ENCODE measurements around the gene RALB.

The RALB gene

DNA sequence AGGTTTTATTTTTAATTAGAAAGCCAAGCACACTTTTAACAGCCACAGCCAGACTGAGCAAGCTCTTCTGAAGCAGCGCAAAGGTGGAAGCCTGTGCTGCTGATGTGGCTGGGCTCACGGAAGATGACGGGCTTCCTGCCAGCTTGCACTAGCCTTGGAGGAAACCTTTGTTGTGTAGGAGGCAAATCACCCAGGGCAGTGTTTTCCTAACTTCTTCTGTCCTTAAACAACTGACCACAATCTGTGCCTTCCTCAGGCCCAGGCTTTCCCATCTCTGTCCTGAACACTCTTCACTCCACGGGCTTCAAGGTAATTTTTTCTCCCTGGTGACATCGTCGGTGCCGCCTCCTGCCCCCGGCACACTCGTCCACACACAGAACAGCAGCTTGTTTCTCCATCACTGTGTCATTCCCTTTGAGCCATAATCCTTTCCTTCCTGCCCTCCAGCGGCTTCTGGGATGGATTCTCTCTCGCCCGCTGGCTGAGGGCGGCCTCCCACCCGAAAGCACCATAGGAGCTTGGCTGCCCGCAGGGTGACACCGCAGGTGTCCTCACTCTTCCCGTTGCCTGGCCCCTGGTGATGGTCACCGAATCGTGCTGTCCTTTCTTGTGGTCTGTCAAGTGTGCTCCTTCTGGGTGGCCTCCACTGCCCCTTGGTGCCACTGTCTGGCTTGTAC is 62.2 kb downstream of the RALB start:
- H3K27me3 ChIP-seq (ENCODE audit: insufficient read depth, low read length), result no peaks in the 10 kb centered on the region
- no peaks in the 10 kb centered on the region for H3K79me2 ChIP-seq (ENCODE audit: control insufficient read depth, insufficient read depth, low read length, poor library complexity)
- H3K9me3 ChIP-seq (ENCODE audit: insufficient read depth, low read depth, low read length), result no peaks in the 10 kb centered on the region
- no peaks in the 10 kb centered on the region for H3K4me1 ChIP-seq (ENCODE audit: control insufficient read depth in 1 of 2, insufficient read depth in 2 of 2, low read length in 2 of 2)
- H3K14ac ChIP-seq (ENCODE audit: low read length), result no peak overlapping the region
- H4K91ac ChIP-seq (ENCODE audit: low read depth, low read length), result no peak overlapping the region
- H3K4me2 ChIP-seq (ENCODE audit: low read length), result no peak overlapping the region
- WGBS (ENCODE audit: extremely low coverage, insufficient coverage, insufficient read length), result no CpG with 5 or more reads among the region's 19 CpGs
- no peak overlapping the region for H2AFZ ChIP-seq (ENCODE audit: insufficient read depth, low read length, poor library complexity)
- H3K4me3 ChIP-seq (ENCODE audit: low read depth, low read length), result no peak overlapping the region
- H2BK12ac ChIP-seq (ENCODE audit: low read length), result no peak overlapping the region
- no peak overlapping the region for H2BK5ac ChIP-seq (ENCODE audit: low read depth, low read length, poor library complexity)
- no peak overlapping the region for H3K4ac ChIP-seq (ENCODE audit: low read depth, low read length)
- no peaks in the 10 kb centered on the region for H3K79me1 ChIP-seq (ENCODE audit: low read length)
- H3K23ac ChIP-seq (ENCODE audit: low read length), result no peak overlapping the region
- H3K36me3 ChIP-seq (ENCODE audit: control insufficient read depth in 1 of 2, insufficient read depth in 2 of 2, low read length in 2 of 2), result no peaks in the 10 kb centered on the region
- no peak overlapping the region for H3K27ac ChIP-seq (ENCODE audit: low read depth, low read length)
- no peak for DNase-seq
- H3K9ac ChIP-seq (ENCODE audit: low read length), result no peak overlapping the region
- H3K18ac ChIP-seq (ENCODE audit: low read length), result no peak overlapping the region
- H4K12ac ChIP-seq (ENCODE audit: low read depth, low read length), result no peak overlapping the region
- H2BK120ac ChIP-seq (ENCODE audit: insufficient read depth, low read length, poor library complexity), result no peak overlapping the region
- H2AK5ac ChIP-seq (ENCODE audit: low read length), result no peak overlapping the region
- no peak overlapping the region for H4K8ac ChIP-seq (ENCODE audit: low read depth, low read length)

DNA sequence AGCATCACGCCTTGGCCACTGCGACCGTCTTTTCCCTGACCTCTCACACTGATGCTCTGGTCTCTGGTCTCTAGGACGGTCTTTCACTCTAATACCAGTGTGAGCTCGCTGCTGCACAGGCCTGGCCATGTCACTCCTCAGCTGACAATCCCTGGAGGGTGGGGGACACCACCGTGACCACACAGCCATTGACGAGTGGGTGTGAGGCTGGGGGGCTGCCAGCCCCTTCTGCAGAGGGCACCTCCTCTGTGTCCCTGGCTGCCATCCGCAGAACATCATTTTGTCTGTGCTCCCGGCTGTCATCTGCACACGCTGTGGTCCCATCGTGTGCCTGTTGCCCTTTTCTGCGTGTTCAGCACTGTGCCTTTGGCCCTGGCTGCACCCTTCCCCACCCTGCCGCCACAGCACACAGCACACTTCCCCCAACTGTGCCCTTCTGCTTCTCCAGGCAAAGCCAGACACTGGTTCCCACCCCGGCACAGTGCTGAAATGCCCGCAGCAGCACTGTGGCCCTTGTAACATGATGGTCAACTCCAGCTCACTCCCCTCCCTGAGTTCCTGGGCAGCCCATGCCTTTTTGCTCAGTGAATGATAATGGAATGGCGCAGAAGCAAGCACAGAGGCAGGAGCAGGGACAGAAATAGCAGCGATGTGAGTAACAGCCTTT is 62.8 kb downstream of the RALB start:
- Histone ChIP-seq H3K79me2 (ENCODE audit: control insufficient read depth, insufficient read depth, low read length, poor library complexity) (no peaks in the 10 kb centered on the region), H3K18ac (ENCODE audit: low read length) (no peak overlapping the region)

DNA sequence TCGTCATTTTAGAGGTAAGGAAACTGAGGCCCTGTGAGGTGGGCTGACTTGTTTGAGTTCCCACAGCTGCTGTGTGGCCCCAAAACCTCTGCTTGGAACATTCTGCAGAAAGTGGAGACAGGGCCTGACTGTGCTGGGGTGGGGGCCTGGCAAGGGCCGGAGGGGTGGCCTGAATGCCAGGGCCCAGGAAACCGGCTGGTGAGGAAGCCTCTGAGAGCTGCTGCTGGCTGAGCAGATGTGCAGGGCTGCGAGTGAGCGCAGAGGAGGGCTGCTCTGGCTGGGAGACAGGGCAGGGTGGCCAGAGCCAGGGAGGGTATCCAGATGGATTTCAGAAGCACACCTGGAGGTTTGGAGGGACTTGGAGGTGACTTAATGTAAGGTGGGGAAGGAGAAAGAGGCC is 63.4 kb downstream of the RALB start:
- H3K4me1 ChIP-seq (ENCODE audit: control insufficient read depth in 1 of 2, insufficient read depth in 2 of 2, low read length in 2 of 2), result peaks cover 0 to 2% of the 10 kb centered on the region in 2 experiments
- H2BK5ac ChIP-seq (ENCODE audit: low read depth, low read length, poor library complexity), result no peak overlapping the region
- H4K12ac ChIP-seq (ENCODE audit: low read depth, low read length), result no peak overlapping the region
- H3K18ac ChIP-seq (ENCODE audit: low read length), result no peak overlapping the region
- H3K27me3 ChIP-seq (ENCODE audit: insufficient read depth, low read length), result no peaks in the 10 kb centered on the region
- no peak overlapping the region for H4K91ac ChIP-seq (ENCODE audit: low read depth, low read length)
- H2AFZ ChIP-seq (ENCODE audit: insufficient read depth, low read length, poor library complexity), result no peak overlapping the region
- H3K79me1 ChIP-seq (ENCODE audit: low read length), result no peaks in the 10 kb centered on the region
- no peak overlapping the region for H2BK120ac ChIP-seq (ENCODE audit: insufficient read depth, low read length, poor library complexity)
- no peaks in the 10 kb centered on the region for H3K79me2 ChIP-seq (ENCODE audit: control insufficient read depth, insufficient read depth, low read length, poor library complexity)
- H3K23ac ChIP-seq (ENCODE audit: low read length), result no peak overlapping the region
- H3K4me2 ChIP-seq (ENCODE audit: low read length), result no peak overlapping the region
- no CpG with 5 or more reads among the region's 5 CpGs for WGBS (ENCODE audit: extremely low coverage, insufficient coverage, insufficient read length)
- no peaks in the 10 kb centered on the region for H3K9me3 ChIP-seq (ENCODE audit: insufficient read depth, low read depth, low read length)
- no peak overlapping the region for H2BK12ac ChIP-seq (ENCODE audit: low read length)
- no peak overlapping the region for H3K9ac ChIP-seq (ENCODE audit: low read length)
- no peak for DNase-seq
- no peak overlapping the region for H3K4ac ChIP-seq (ENCODE audit: low read depth, low read length)
- H4K8ac ChIP-seq (ENCODE audit: low read depth, low read length), result no peak overlapping the region
- no peaks in the 10 kb centered on the region for H3K36me3 ChIP-seq (ENCODE audit: control insufficient read depth in 1 of 2, insufficient read depth in 2 of 2, low read length in 2 of 2)
- H3K27ac ChIP-seq (ENCODE audit: low read depth, low read length), result no peak overlapping the region
- H3K14ac ChIP-seq (ENCODE audit: low read length), result no peak overlapping the region
- no peak overlapping the region for H2AK5ac ChIP-seq (ENCODE audit: low read length)
- H3K4me3 ChIP-seq (ENCODE audit: low read depth, low read length), result no peak overlapping the region

More for the DNA sequence above, 62.8 kb downstream of the RALB start:
- H3K9me3 ChIP-seq (ENCODE audit: insufficient read depth, low read depth, low read length), result no peaks in the 10 kb centered on the region
- no peak overlapping the region for H3K14ac ChIP-seq (ENCODE audit: low read length)
- no peak for DNase-seq
- no peak overlapping the region for H4K91ac ChIP-seq (ENCODE audit: low read depth, low read length)
- no peak overlapping the region for H3K27ac ChIP-seq (ENCODE audit: low read depth, low read length)
- no peak overlapping the region for H3K9ac ChIP-seq (ENCODE audit: low read length)
- no peak overlapping the region for H3K4me3 ChIP-seq (ENCODE audit: low read depth, low read length)
- H2BK120ac ChIP-seq (ENCODE audit: insufficient read depth, low read length, poor library complexity), result no peak overlapping the region
- H3K4me2 ChIP-seq (ENCODE audit: low read length), result no peak overlapping the region
- H4K8ac ChIP-seq (ENCODE audit: low read depth, low read length), result no peak overlapping the region
- H2AK5ac ChIP-seq (ENCODE audit: low read length), result no peak overlapping the region
- no peaks in the 10 kb centered on the region for H3K36me3 ChIP-seq (ENCODE audit: control insufficient read depth in 1 of 2, insufficient read depth in 2 of 2, low read length in 2 of 2)
- H2AFZ ChIP-seq (ENCODE audit: insufficient read depth, low read length, poor library complexity), result no peak overlapping the region
- no peak overlapping the region for H3K4ac ChIP-seq (ENCODE audit: low read depth, low read length)
- no peak overlapping the region for H4K12ac ChIP-seq (ENCODE audit: low read depth, low read length)
- peaks cover 0 to 2% of the 10 kb centered on the region in 2 experiments for H3K4me1 ChIP-seq (ENCODE audit: control insufficient read depth in 1 of 2, insufficient read depth in 2 of 2, low read length in 2 of 2)
- H3K79me1 ChIP-seq (ENCODE audit: low read length), result no peaks in the 10 kb centered on the region
- H3K23ac ChIP-seq (ENCODE audit: low read length), result no peak overlapping the region
- no peak overlapping the region for H2BK5ac ChIP-seq (ENCODE audit: low read depth, low read length, poor library complexity)
- H3K27me3 ChIP-seq (ENCODE audit: insufficient read depth, low read length), result no peaks in the 10 kb centered on the region
- H2BK12ac ChIP-seq (ENCODE audit: low read length), result no peak overlapping the region
- no CpG with 5 or more reads among the region's 17 CpGs for WGBS (ENCODE audit: extremely low coverage, insufficient coverage, insufficient read length)

DNA sequence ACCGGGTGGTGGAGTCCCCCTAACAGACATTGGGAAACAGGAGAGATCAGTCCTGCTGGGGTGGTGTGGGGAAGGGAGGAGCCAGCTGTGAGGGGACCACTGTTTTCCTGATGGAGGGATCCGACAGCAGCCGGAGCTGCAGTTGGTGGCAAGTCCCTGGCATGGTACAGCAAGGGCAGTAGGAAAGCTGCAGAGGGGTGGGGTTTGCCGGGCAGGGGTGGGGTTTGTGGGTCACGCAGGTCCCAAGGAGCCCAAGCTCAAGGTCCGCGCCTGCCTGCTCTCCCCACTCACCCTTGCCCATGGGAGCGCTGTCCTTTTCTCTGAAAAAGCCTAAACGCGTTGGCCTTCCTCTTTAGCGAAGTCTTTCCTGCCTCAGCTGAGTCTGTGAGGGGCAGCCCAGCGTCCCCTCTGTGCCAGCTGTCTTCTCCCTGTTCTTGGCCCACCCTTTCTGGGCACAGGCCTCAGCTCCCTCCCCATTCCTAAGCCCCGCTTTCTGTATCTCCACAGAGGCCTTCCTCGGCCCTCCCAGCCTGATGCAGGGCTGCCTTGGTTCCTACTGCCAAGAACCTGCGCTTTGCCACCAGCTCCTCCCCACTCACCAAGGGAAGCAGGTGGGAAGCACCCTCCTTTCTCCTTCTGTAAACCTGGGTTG is 64.0 kb downstream of the RALB start:
- Histone ChIP-seq H2BK120ac (ENCODE audit: insufficient read depth, low read length, poor library complexity) (no peak overlapping the region), H3K4me2 (ENCODE audit: low read length) (no peak overlapping the region), H3K9ac (ENCODE audit: low read length) (no peak overlapping the region), H4K91ac (ENCODE audit: low read depth, low read length) (no peak overlapping the region), H3K4ac (ENCODE audit: low read depth, low read length) (no peak overlapping the region), H2BK5ac (ENCODE audit: low read depth, low read length, poor library complexity) (no peak overlapping the region), H2AFZ (ENCODE audit: insufficient read depth, low read length, poor library complexity) (no peak overlapping the region), H3K79me1 (ENCODE audit: low read length) (no peaks in the 10 kb centered on the region), H3K14ac (ENCODE audit: low read length) (no peak overlapping the region), H2BK12ac (ENCODE audit: low read length) (no peak overlapping the region), H3K9me3 (ENCODE audit: insufficient read depth, low read depth, low read length) (no peaks in the 10 kb centered on the region), H2AK5ac (ENCODE audit: low read length) (no peak overlapping the region), H4K12ac (ENCODE audit: low read depth, low read length) (no peak overlapping the region), H4K8ac (ENCODE audit: low read depth, low read length) (no peak overlapping the region), H3K23ac (ENCODE audit: low read length) (no peak overlapping the region), H3K27ac (ENCODE audit: low read depth, low read length) (no peak overlapping the region), H3K18ac (ENCODE audit: low read length) (no peak overlapping the region), H3K4me1 (ENCODE audit: control insufficient read depth in 1 of 2, insufficient read depth in 2 of 2, low read length in 2 of 2) (peaks cover 0 to 2% of the 10 kb centered on the region in 2 experiments), H3K27me3 (ENCODE audit: insufficient read depth, low read length) (no peaks in the 10 kb centered on the region), H3K36me3 (ENCODE audit: control insufficient read depth in 1 of 2, insufficient read depth in 2 of 2, low read length in 2 of 2) (no peaks in the 10 kb centered on the region), H3K79me2 (ENCODE audit: control insufficient read depth, insufficient read depth, low read length, poor library complexity) (no peaks in the 10 kb centered on the region), H3K4me3 (ENCODE audit: low read depth, low read length) (no peak overlapping the region)
- DNase-seq, result no peak
- no CpG with 5 or more reads among the region's 15 CpGs for WGBS (ENCODE audit: extremely low coverage, insufficient coverage, insufficient read length)

Measured in trophoblast cell (in vitro differentiated cells and primary cell).